SK-N-MC (cell line): ENCODE measurements around the gene SATB2.

Experiments
- EZH2 ChIP-seq: fragments of 200-600 bp; sonication (generic); IDR thresholded peaks from one replicate; pipeline ENCODE4 v1.6.1; 2017; ENCODE audit warnings: antibody characterized with exemption
- FOXP2 ChIP-seq: optimal IDR thresholded peaks from 2 replicates; pipeline ENCODE3; 2011; ENCODE audit warnings: mild to moderate bottlenecking, moderate library complexity; ENCODE audit not compliant: insufficient read depth; ENCODE audit errors: extremely low read length, control extremely low read depth
- POLR2AphosphoS5 ChIP-seq: IDR thresholded peaks from 2 replicates; pipeline ENCODE4 v1.6.1; 2012; ENCODE audit warnings: mild to moderate bottlenecking, low read depth, low read length, borderline replicate concordance

DNA sequence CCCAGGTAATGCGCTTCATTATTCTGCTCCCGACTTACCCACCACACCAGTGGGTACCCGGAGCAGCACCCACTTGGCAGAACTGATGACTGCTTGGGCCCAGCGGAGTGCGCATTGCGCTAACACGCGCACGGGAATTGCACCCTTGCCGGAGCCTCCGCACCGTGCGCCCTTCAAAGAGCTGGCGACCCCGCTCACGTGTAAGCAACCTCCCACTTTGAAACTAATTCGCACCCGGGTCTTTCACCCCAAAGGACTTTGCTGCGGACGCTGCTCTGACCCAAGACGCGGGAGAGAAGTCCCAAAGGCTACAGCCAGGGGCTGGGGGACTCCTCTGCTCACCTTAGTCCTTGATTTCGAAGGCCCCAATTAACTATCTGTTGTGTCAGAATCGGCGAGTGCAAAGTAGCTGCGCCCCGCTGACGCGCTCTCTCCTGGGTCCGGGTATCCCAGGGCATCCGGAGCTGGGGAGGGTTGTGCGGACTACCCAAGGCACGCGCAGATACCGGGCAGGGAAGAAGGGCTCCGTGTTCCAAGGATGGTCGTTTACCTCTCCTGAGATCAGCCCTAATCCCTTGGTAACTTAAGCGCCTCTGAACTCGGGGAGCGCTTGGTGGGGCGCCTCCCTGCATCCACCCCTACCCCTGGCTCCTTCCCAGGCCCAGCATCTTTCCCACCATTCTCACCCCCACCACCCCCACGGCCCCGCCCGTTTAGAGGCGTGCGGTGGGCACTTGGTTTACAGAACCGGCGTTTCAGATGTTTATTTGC lies 13.1 kb upstream of the SATB2 start:
- TF ChIP-seq EZH2, result no peak
- TF ChIP-seq POLR2AphosphoS5, result no peak
- no peak for TF ChIP-seq FOXP2
